ENCODE results near the gene C15orf39. TPM values are rescaled to one million over a fixed set of nuclear protein-coding genes. Genes with fewer than 3 reads are reported as not detected.
"Not testable (repeated sequence)": the region's sequence is repeated elsewhere in the genome, so short reads cannot be mapped to it uniquely, and the experiment has no call there.

Gene C15orf39
- total RNA-seq, 4 donors from 2014 or later = 13.8 to 20.1 (median 17.2) TPM

DNA sequence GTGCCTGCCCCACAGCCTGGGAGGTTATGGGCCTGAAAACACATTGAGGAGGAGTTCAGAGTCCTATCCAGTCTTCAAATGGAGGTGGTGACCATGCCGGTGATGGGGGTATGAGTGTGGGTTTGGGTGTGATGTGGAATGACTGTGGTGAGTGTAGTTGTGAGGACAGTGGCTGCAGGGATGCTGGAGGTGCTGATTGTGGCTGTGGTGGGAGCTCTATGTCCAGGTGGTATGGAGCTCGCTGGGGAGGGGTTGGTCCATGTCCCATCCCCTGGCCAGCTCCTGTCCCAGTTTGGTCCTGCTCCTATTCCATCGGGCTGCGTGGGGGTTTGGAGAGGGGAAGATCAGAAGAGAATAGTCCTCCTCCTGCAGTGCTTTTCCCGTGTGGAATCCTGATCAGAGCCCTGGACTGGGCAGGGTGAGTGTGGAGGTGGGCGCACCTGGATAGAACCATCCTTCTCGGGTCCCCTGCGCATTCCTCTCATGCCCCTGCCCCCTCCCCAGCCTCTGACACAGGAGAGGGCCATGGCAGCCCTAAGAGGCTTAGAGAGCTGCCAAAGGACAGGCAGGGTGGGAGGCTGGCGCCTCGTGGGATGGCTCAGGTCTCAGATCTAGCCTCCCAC is 33.5 kb downstream of the C15orf39 start:
- Histone ChIP-seq H3K27ac (no peak overlapping the region), H3K4me1 (no peaks in the 10 kb centered on the region), H3K9me3 (no peaks in the 10 kb centered on the region), H3K4me3 (no peak overlapping the region), H3K27me3 (peaks cover 0 to 41% of the 10 kb centered on the region in 2 donors), H3K36me3 (no peaks in the 10 kb centered on the region)
- TF ChIP-seq CTCF (IDR thresholded peaks at IDR 0.05) = no peak
- TF ChIP-seq POLR2A (IDR thresholded peaks at IDR 0.05) = no peak
- TF ChIP-seq EP300 (IDR thresholded peaks at IDR 0.05) = no peak
- no peak for DNase-seq (ENCODE audit: low spot score in 2 of 2)
- 81 to 83% methylated on average over 10 of the region's 10 CpGs for WGBS, 2 donors

GRCh38 chr15:75235760-75236729 is 34.4 kb downstream of the C15orf39 start:
- TF ChIP-seq POLR2A (IDR thresholded peaks at IDR 0.05) (no peak), EP300 (IDR thresholded peaks at IDR 0.05) (no peak), CTCF (IDR thresholded peaks at IDR 0.05) (no peak)
- no peak overlapping the region for H3K27ac ChIP-seq
- no peaks in the 10 kb centered on the region for H3K9me3 ChIP-seq
- no peak for DNase-seq (ENCODE audit: low spot score in 2 of 2)
- 83 to 88% methylated on average over 10 of the region's 11 CpGs for WGBS, 2 donors
- H3K4me1 ChIP-seq = no peaks in the 10 kb centered on the region
- no peaks in the 10 kb centered on the region for H3K36me3 ChIP-seq
- peaks cover 0 to 44% of the 10 kb centered on the region in 2 donors for H3K27me3 ChIP-seq
- H3K4me3 ChIP-seq = no peak overlapping the region

DNA sequence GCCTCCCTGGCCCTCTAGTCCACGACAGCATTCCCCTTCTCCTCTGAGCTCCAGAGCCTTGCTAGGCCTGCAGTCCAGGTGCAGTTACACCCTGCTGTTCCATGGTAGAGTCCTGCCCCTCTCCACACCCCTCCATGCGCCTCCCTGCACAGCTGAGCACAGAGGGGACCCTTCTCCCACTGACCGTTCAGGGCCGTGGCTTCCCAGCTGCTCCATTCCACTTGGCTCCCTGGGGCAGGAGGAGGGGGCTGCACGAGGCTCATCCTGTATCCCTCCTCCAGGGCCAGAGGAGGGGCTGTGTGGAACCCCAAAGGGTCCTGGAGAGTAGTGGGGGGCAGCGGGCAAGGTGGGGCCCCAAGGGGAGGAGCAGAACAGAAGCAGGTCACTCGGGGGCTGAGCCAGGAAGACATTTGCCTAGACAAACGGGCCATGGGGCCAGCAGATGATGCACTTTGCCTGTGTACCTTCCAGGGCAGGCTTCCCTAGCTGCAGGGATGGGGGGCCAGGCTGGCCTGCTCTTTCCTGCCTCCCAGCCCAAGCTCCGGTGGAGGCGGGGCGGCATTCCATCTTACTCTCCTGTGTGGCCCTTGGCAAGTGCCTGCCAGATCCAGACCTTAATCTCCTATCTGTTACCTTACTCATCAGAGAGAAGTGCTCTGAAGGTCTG is 35.8 kb downstream of the C15orf39 start:
- WGBS, 2 donors = 61 to 63% methylated on average over 11 of the region's 11 CpGs

GRCh38 chr15:75238150-75238549 is 36.5 kb downstream of the C15orf39 start:
- Histone ChIP-seq H3K4me1 (no peaks in the 10 kb centered on the region), H3K27me3 (peaks cover 0 to 44% of the 10 kb centered on the region in 2 donors), H3K27ac (no peak overlapping the region), H3K36me3 (no peaks in the 10 kb centered on the region), H3K9me3 (no peaks in the 10 kb centered on the region), H3K4me3 (no peak overlapping the region)
- TF ChIP-seq EP300 (IDR thresholded peaks at IDR 0.05) = no peak
- no peak for TF ChIP-seq CTCF (IDR thresholded peaks at IDR 0.05)
- no peak for TF ChIP-seq POLR2A (IDR thresholded peaks at IDR 0.05)
- WGBS, 2 donors = 73 to 88% methylated on average over 5 of the region's 5 CpGs
- no peak for DNase-seq (ENCODE audit: low spot score in 2 of 2)

More for the DNA sequence above, 35.8 kb downstream of the C15orf39 start:
- Histone ChIP-seq H3K27ac (no peak overlapping the region), H3K4me1 (no peaks in the 10 kb centered on the region), H3K4me3 (no peak overlapping the region), H3K9me3 (no peaks in the 10 kb centered on the region), H3K27me3 (peaks cover 0 to 46% of the 10 kb centered on the region in 2 donors), H3K36me3 (no peaks in the 10 kb centered on the region)
- DNase-seq (ENCODE audit: low spot score in 2 of 2) = no peak
- no peak for TF ChIP-seq POLR2A (IDR thresholded peaks at IDR 0.05)
- no peak for TF ChIP-seq EP300 (IDR thresholded peaks at IDR 0.05)
- TF ChIP-seq CTCF (IDR thresholded peaks at IDR 0.05) = no peak

DNA sequence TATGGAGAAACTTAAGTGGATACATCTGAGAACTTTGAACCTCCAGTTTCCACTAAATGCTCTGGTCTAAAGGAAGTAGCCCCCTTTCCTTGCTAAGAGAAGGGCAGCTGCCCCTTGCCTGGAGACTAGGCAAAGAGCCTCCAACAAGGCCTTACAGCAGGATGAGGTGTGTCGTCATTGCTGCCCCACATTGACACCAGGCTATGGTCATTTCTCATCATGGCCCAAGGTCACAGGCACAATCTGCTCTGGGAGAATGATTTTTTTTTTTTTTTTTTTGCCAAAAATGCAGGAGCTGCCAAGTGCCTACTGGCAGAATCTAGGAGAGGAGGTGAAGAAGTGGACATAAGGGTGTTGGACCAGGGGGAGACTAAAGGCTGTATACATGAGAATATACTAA is 44.1 kb downstream of the C15orf39 start:
- not testable (repeated sequence) for H3K27ac ChIP-seq; H3K4me3 ChIP-seq; DNase-seq (ENCODE audit: low spot score in 2 of 2); H3K4me1 ChIP-seq; H3K36me3 ChIP-seq; H3K9me3 ChIP-seq
- H3K27me3 ChIP-seq = peaks cover 0 to 16% of the 10 kb centered on the region in 2 donors
- 75 to 96% methylated on average over 1 of the region's 1 CpG for WGBS, 2 donors

- H3K4me3 ChIP-seq; H3K9me3 ChIP-seq; H3K27ac ChIP-seq; DNase-seq (ENCODE audit: low spot score in 2 of 2); H3K4me1 ChIP-seq; H3K36me3 ChIP-seq: not testable (repeated sequence)
- WGBS, 2 donors = 80 to 85% methylated on average over 6 of the region's 6 CpGs
- H3K27me3 ChIP-seq = peaks cover 0 to 11% of the 10 kb centered on the region in 2 donors
Measured at GRCh38 chr15:75248991-75249390, 47.3 kb downstream of the C15orf39 start.
